Hepatocyte (in vitro differentiated cells): ENCODE data around the gene RBFOX1. TPM values are rescaled to one million over a fixed set of nuclear protein-coding genes. Genes with fewer than 3 reads are reported as not detected.
"Not testable (repeated sequence)": the region's sequence is repeated elsewhere in the genome, so short reads cannot be mapped to it uniquely, and the experiment has no call there.

Experiments used
- DNase-seq: peaks from one replicate; pipeline ENCODE4 v3.0.0-alpha.2; 2016; ENCODE audit warnings: low spot score
- H2AFZ ChIP-seq: fragments of 200-600 bp; sonication (generic); 2 replicates; pipeline ENCODE4 v1.6.0; 2016; ENCODE audit warnings: antibody characterized with exemption, mild to moderate bottlenecking
- H3K27ac ChIP-seq: fragments of 200-600 bp; sonication (generic); 2 replicates; pipeline ENCODE4 v1.5.1; 2016; ENCODE audit warnings: mild to moderate bottlenecking
- H3K27me3 ChIP-seq: fragments of 200-600 bp; sonication (generic); 2 replicates; pipeline ENCODE4 v1.6.1; 2016
- H3K36me3 ChIP-seq: fragments of 200-600 bp; sonication (generic); replicated peaks from 2 replicates; pipeline ENCODE4 v1.5.1; 2016; ENCODE audit warnings: low read depth; ENCODE audit not compliant: insufficient read depth
- H3K4me1 ChIP-seq: fragments of 200-600 bp; sonication (generic); 2 replicates; pipeline ENCODE4 v1.5.1; 2016; ENCODE audit warnings: mild to moderate bottlenecking, moderate library complexity; ENCODE audit not compliant: insufficient read depth
- H3K4me2 ChIP-seq: fragments of 200-600 bp; sonication (generic); 2 replicates; pipeline ENCODE4 v1.6.0; 2016
- H3K4me3 ChIP-seq: fragments of 200-600 bp; sonication (generic); 2 replicates; pipeline ENCODE4 v1.5.1; 2016; ENCODE audit warnings: mild to moderate bottlenecking
- H3K79me2 ChIP-seq: fragments of 200-600 bp; sonication (generic); 2 replicates; pipeline ENCODE4 v1.6.0; 2017; ENCODE audit warnings: mild to moderate bottlenecking
- H3K9me2 ChIP-seq: fragments of 200-600 bp; sonication (generic); replicated peaks from 2 replicates; pipeline ENCODE4 v1.6.0; 2017; ENCODE audit warnings: mild to moderate bottlenecking; ENCODE audit not compliant: insufficient read depth
- H3K9me3 ChIP-seq: fragments of 200-600 bp; sonication (generic); 2 replicates; pipeline ENCODE4 v1.5.1; 2016; ENCODE audit warnings: low read depth, mild to moderate bottlenecking
- H4K20me1 ChIP-seq: fragments of 200-600 bp; sonication (generic); 2 replicates; pipeline ENCODE4 v1.6.0; 2016; ENCODE audit warnings: mild to moderate bottlenecking; ENCODE audit not compliant: insufficient read depth, poor library complexity, severe bottlenecking
- EZH2 ChIP-seq: fragments of 200-600 bp; sonication (generic); IDR thresholded peaks from 2 replicates; pipeline ENCODE4 v1.6.1; 2016; ENCODE audit warnings: antibody characterized with exemption, mild to moderate bottlenecking, borderline replicate concordance
- EZH2phosphoT487 ChIP-seq: fragments of 200-600 bp; sonication (generic); IDR thresholded peaks from one replicate; pipeline ENCODE4 v1.6.1; 2018; ENCODE audit warnings: antibody characterized with exemption, mild to moderate bottlenecking, low read depth, moderate library complexity; ENCODE audit not compliant: unreplicated experiment, severe bottlenecking
- WGBS: methylation state at CpG from one replicate; pipeline ENCODE4 v1.1.6; 2016; ENCODE audit warnings: low lambda C conversion rate; ENCODE audit errors: missing lambda C conversion rate; 5-methylcytosine and 5-hydroxymethylcytosine counted together
- polyA plus RNA-seq: library from polyadenylated mRNA; unstranded; fragments of >200 nt; fragmentation: Nextera tagmentation; extraction: Ambion mirVana; gene quantifications from 2 replicates; pipeline ENCODE4 v1.2.1, GENCODE V29; 2016
- total RNA-seq: library from RNA; depleted of rRNA; stranded (reverse); fragments of >200 nt; gene quantifications from 2 replicates; pipeline ENCODE4 v1.2.3, GENCODE V29; 2014
- TF ChIP-seq, protein P1 (sequence below): fragments of 200-600 bp; sonication (generic); IDR thresholded peaks from 2 replicates; pipeline ENCODE4 v1.5.1; 2016; ENCODE audit warnings: antibody characterized with exemption, mild to moderate bottlenecking; ENCODE audit not compliant: poor library complexity

RBFOX1 gene
- total and polyA plus RNA-seq, 2 experiments from 2014 or later, result 1.00 to 1.2 TPM

DNA sequence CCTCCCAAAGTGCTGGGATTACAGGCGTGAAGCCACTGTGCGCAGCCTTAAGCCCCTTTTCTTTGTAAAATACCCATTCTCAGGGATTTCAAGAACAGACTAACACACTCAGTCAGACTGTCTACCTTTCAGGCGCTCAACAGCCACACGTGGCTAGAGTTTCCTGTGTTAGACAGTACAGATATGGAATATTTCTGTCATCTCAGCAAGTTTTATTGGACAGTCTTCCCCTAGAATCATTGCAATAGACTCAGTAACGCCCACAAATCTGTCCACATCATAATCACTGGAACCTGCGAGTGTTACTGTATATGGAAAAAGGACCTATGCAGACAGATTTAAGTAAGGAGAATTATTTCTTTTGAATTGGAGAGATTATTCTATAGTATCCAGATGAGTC is 160.5 kb downstream of the RBFOX1 start:
- no peak overlapping the region for H3K4me3 ChIP-seq
- H3K9me3 ChIP-seq, result no peaks in the 10 kb centered on the region
- TF ChIP-seq, protein P1, sequence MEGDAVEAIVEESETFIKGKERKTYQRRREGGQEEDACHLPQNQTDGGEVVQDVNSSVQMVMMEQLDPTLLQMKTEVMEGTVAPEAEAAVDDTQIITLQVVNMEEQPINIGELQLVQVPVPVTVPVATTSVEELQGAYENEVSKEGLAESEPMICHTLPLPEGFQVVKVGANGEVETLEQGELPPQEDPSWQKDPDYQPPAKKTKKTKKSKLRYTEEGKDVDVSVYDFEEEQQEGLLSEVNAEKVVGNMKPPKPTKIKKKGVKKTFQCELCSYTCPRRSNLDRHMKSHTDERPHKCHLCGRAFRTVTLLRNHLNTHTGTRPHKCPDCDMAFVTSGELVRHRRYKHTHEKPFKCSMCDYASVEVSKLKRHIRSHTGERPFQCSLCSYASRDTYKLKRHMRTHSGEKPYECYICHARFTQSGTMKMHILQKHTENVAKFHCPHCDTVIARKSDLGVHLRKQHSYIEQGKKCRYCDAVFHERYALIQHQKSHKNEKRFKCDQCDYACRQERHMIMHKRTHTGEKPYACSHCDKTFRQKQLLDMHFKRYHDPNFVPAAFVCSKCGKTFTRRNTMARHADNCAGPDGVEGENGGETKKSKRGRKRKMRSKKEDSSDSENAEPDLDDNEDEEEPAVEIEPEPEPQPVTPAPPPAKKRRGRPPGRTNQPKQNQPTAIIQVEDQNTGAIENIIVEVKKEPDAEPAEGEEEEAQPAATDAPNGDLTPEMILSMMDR, result no peak
- TF ChIP-seq EZH2, result no peak
- no peak for TF ChIP-seq EZH2phosphoT487
- no peaks in the 10 kb centered on the region for H4K20me1 ChIP-seq
- no peak overlapping the region for H3K27ac ChIP-seq
- H3K36me3 ChIP-seq, result no peaks in the 10 kb centered on the region
- no peak for DNase-seq
- 85% methylated on average over 6 of the region's 6 CpGs for WGBS
- no peak overlapping the region for H2AFZ ChIP-seq
- no peaks in the 10 kb centered on the region for H3K4me1 ChIP-seq
- no peaks in the 10 kb centered on the region for H3K79me2 ChIP-seq
- H3K4me2 ChIP-seq, result no peak overlapping the region
- no peaks in the 10 kb centered on the region for H3K9me2 ChIP-seq
- no peaks in the 10 kb centered on the region for H3K27me3 ChIP-seq

DNA sequence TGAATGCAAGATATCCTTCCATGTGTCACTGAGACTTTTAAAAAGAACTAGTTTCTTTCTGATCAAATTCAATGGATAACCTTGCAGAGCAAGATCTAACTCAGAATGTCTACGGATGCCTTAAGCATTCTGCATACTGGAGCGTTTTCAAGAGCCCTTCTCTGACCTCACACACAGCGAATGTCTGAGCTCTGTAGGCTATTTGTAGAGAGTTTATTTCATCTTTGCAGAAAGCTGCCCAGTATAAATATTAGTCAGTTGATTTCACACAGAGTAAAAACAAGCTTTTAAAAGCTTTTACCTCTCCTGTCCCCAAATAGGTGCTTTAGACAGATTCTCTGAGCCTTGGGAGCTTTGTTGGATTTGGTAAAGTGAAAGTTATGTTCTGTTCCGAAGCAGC is 165.0 kb downstream of the RBFOX1 start:
- Histone ChIP-seq H3K9me2 (no peaks in the 10 kb centered on the region), H3K27ac (no peak overlapping the region), H4K20me1 (no peaks in the 10 kb centered on the region), H3K27me3 (no peaks in the 10 kb centered on the region), H3K36me3 (no peaks in the 10 kb centered on the region), H3K4me3 (no peak overlapping the region), H2AFZ (no peak overlapping the region), H3K9me3 (no peaks in the 10 kb centered on the region), H3K79me2 (no peaks in the 10 kb centered on the region), H3K4me1 (no peaks in the 10 kb centered on the region), H3K4me2 (no peak overlapping the region)
- WGBS, result 87% methylated on average over 4 of the region's 4 CpGs
- no peak for DNase-seq
- TF ChIP-seq, protein P1, result no peak
- TF ChIP-seq EZH2, result no peak
- TF ChIP-seq EZH2phosphoT487, result no peak

- Histone ChIP-seq H3K4me1 (no peaks in the 10 kb centered on the region), H3K27ac (no peak overlapping the region), H3K79me2 (no peaks in the 10 kb centered on the region), H3K4me3 (no peak overlapping the region), H3K4me2 (no peak overlapping the region), H3K9me3 (no peaks in the 10 kb centered on the region), H3K36me3 (no peaks in the 10 kb centered on the region), H4K20me1 (no peaks in the 10 kb centered on the region), H3K9me2 (no peaks in the 10 kb centered on the region), H2AFZ (no peak overlapping the region), H3K27me3 (no peaks in the 10 kb centered on the region)
- no peak for TF ChIP-seq EZH2phosphoT487
- TF ChIP-seq EZH2, result no peak
- DNase-seq, result no peak
- 88% methylated on average over 5 of the region's 5 CpGs for WGBS
These were observed 169.2 kb downstream of the RBFOX1 start for GRCh38 chr16:7501868-7502267.

GRCh38 chr16:7502591-7503157 is 170.0 kb downstream of the RBFOX1 start:
- not testable (repeated sequence) for H3K4me3 ChIP-seq, H3K9me3 ChIP-seq, H2AFZ ChIP-seq, H4K20me1 ChIP-seq, H3K4me2 ChIP-seq, DNase-seq, H3K27ac ChIP-seq, H3K9me2 ChIP-seq, H3K36me3 ChIP-seq, H3K27me3 ChIP-seq, H3K4me1 ChIP-seq, H3K79me2 ChIP-seq
- WGBS, result 77% methylated on average over 4 of the region's 4 CpGs
